ENCODE results near the gene NUDT3.

NUDT3 gene

DNA sequence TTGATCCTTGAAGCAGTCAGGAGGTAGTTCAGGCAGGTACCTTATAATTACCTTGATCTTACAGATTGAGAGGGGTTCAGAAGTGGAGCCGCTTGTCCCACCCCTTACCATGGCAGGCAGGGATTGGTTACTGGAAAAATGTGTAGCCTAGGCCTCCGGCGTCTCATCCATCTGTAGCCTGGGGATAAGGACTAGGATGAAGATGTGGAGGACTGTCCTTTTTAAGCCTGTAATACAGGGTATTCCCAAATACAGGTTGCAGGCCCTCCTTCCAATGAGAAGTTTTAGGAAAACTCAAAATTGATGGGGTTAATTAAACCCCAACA, 153.0 kb downstream of the NUDT3 start:
- no peak for DNase-seq (ENCODE audit: low read depth in 2 of 2)

DNA sequence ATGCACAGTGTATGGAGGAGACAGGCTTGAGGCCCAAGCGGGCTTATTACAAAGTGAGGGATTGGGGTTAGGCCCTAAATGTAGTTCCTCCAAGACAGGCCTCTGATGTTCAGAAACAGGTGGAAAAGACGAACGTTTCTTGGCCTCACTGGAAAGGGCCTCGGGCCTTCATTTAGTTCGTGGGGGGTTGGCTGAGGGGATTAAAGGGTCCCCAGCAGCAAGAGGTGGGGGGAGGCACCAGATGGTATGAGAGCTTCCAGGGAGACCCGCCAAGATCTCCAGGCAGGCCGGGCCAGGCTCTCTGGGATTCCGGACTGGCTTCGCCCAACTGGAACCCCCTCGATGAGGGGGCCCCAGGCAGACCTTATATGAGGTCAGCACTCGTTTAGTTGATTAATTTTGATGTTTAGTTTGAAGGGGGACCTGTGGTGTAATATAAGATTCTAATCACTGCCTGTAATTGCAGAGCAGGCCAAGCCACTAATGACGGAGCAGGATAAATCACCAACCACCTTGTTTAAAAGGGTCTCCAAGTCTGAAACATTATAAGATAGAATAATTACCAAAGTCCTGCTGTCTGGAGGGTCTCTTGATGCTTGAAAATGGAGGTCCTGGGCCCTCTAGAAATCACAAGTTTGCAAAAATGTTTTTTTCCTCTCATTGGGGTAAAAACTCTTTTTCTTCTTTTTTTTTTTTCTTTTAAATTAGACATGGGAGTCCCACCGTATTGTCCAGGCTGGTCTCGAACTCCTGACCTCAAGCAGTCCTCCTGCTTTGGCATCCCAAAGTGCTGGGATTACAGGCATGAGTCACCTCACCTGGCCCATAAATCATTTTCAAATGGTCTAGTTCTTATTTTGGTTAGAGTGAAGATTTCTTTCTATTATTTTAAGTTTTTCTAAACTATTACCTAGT, 153.6 kb downstream of the NUDT3 start:
- DNase-seq (ENCODE audit: low read depth in 2 of 2): no peak

DNA sequence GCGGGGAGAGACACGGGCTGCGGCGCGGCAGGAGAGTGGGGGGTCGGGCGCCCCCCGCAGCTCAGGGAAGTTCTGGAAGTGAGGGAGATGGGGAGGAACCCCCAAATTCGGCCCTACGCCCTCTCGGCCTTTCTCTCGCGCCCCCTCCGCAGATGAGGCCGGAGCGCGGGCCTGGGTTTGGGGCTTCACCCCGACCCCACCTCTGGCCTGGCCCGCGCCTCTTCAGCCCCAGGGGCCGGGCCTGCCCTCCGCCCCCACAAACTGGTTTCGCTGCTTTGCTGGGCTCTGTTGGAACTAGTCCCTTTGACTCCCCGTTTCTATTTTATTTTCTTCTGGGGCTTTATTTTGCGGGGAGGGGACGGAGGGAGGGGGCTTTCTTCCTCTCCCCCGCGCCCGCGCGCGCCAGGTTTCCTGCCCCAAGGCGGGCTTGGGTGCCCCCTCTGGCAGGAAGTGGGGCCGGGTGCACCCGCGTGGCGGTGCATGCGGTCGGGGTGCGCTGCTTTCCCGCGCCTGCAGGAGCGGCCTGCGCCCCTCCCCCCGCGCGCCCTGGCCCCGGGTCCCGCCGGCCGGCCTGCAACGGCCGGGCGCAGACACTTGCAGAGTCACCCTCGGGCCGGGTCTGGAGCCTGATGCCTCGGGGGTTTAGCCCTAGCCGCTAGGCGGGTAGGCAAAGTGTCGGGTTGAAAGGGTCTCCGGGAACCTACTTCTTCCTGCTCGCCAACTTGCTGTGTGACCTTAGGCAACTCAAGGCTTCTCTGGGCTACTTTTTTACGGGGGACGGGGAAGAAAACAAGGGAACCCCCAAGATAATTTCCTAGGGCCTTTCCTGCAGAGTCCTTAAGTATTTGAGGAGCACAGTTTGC, 154.5 kb downstream of the NUDT3 start:
- DNase-seq (ENCODE audit: low read depth in 2 of 2): peak; percentile 58 to 73

DNA sequence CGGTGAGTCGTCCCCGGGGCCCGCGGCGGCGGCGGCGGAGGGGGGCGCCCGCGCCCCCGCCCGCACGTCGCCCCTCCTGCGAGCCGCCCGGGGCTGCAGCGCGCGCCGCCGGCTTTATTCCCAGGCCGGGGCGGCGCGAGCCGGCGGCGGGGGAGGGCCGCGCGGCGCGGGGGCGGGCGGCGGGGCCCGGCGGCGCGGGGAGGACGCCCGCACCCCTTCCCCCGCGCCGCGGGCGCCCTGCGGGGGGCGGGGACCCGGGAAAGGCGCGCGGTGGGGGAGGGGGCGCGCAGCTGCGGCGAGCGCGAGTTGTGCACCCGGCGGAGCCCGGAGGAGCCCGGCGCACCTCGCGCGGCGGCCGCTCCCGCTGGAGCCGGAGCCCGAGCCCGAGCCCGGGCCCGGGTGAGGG, 155.2 kb downstream of the NUDT3 start:
- DNase-seq (ENCODE audit: low read depth in 2 of 2): no peak

DNA sequence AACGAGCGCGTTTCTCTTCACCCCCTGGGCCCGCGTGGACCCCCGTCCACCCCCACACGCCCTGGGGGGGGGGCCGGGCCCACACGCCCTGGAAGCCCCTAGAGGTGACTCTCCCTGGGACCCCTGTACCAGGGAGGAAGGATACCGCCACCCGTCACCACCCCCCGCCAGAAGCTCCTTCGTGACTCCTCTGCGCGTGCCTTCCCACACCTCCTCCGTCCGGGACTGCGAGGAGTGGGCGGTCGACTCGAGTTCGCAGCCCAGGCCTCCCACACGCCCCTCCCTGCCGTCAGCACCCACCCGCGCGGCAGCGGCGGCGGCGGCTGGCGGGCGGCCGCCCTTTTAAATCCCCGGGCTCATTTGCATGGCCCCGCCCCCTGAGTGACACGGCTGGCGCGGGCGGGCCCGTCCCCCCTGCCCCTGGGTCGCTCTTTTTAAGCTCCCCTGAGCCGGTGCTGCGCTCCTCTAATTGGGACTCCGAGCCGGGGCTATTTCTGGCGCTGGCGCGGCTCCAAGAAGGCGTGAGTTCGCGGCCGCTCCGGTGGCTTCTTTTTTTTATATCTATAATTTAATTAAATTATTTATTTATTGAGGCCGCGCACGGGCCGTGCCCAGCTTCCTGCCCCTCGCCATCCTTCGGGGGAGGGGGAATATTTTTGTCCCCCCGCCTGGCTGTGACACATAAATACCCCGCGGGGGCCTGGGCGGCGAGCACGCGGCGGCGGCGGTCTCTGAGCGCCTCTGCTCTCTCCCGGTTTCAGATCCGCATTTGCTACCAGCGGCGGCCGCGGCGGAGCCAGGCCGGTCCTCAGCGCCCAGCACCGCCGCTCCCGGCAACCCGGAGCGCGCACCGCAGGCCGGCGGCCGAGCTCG, 155.8 kb downstream of the NUDT3 start, which contains the start of gene HMGA1:
Gene HMGA1 (plus strand): TSS at position 431 of the 873 bp plus-strand sequence. CDS start 3,908 bp downstream, outside the sequence.
- DNase-seq (ENCODE audit: low read depth in 2 of 2): peak; percentile 81 to 83

DNA sequence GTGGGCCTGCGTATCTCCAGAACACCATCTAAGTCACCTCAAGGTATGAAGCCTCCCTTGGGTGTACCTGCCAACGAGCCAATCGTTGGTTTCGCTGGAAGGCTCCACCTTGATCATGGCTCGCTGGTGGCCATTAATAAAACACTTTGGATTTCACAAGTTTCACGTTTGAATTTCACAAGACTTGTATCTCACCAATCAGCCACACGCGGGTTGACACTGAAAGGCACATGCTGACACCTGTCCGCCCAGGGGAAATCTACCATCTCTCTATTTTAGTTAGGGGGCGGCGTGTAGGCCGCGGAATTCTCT, 156.4 kb downstream of the NUDT3 start:
- no peak for DNase-seq (ENCODE audit: low read depth in 2 of 2)

DNA sequence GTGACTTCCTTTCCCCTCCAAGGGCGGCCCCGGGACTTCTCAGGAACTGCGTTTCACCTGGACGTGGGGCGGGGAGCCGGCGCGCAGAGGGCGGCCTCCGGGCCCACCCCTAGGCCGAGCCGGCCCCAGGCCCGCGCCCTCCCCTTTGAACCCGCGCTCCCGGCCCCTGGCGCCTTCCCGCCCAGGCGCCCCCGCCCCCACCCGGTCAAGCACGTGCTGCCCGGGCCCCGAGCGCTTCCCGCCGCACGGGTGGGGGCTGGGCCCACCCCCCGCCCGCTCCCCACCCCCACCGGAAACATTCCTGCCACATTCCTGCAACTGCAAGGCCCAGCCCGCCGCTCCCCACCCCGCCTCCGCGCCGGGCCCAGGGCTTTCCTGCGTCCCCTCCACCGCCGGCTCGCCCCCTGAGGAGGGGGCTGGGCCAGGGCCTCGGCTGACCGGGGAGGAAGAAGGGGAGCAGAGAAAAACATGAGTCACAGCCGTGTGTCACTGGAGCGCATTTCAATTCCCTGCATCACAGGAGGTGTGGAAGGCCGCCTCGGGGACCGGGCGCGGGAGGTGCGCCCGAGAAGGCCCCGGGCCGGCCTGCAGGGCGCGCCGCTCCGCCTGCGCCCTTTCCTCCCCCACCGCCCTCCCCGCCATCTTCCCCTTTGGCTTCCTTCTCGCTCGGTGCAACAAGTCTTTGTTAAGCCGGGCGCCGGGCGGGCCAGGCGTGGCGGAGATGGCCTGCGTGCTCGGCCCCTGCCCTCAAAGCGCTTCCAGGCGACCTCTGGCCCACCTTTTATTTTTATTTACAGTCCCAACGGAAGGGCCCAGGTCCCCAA, 156.9 kb downstream of the NUDT3 start:
- peak in 1 of 2 donors; percentile 54 for DNase-seq (ENCODE audit: low read depth in 2 of 2)

DNA sequence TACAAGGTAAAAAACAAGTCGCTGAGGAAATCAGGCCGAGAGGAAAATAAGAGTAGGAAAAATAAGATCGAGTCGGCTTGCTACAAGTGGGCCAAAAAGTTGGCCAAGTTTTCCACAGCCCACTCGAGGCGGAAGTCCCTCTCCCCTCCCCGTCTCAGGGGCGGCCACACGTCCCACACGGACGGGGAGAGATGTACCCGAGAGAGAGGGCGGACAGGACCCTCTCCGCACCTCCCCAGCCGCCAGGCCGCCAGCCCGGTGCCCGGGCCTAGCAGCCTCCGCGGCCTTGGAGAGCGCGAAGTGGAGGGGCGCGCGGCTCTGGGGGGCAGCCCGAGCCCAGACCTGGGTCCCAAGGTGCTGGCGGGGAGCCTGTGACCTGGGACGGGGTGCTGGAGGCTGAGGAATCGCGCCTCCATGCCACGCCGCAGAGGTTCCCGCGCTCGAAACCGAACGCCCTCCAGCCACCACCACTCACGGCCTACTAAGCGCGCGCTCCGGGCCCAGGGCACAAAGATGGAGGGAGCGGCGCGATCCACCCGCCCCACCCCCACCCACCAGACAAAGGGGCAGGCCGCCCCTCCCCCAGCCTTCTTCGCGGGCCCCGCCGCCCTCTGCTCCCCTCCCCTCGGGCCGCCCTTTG, 157.7 kb downstream of the NUDT3 start:
- DNase-seq (ENCODE audit: low read depth in 2 of 2): no peak

DNA sequence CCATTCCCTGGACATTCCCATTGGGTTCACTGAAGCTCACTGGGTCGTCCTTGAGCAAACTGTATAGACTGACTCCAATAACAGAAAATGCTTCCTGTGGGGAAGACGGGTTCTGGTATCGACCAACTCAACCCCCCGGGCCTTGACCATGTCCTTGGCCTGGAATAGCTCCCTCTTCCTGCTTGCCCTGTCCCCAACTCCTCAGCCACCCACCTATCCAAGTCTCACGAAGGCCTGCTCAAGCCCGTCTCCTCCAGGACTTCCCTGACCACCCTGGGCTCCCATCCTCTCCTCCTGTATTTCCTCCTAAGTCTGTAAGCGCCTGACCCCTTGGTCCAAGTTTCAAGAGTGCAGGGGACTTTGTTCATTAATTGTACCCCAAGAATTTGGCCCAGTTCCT, 158.6 kb downstream of the NUDT3 start:
- DNase-seq (ENCODE audit: low read depth in 2 of 2): no peak

DNA sequence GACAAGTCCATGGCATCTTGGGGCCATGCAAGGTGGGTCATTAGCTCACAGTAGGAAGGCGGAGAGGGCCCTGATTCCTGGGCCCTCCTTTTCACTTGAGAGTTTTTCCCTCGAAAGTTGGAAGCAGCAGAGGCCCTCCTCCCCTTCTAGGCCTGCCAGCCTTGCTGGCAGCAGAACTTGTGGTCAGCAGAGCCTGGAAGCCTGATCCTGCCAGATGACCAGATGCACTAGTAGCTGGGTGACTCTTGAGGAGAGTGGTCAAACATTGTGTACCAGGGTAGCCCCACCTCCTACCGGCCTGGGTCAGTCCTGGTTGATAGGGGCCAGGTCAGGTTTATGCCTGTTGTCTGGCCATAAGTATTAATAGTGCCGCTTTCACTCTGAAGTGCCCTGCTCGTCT, 159.6 kb downstream of the NUDT3 start:
- DNase-seq (ENCODE audit: low read depth in 2 of 2): no peak

DNA sequence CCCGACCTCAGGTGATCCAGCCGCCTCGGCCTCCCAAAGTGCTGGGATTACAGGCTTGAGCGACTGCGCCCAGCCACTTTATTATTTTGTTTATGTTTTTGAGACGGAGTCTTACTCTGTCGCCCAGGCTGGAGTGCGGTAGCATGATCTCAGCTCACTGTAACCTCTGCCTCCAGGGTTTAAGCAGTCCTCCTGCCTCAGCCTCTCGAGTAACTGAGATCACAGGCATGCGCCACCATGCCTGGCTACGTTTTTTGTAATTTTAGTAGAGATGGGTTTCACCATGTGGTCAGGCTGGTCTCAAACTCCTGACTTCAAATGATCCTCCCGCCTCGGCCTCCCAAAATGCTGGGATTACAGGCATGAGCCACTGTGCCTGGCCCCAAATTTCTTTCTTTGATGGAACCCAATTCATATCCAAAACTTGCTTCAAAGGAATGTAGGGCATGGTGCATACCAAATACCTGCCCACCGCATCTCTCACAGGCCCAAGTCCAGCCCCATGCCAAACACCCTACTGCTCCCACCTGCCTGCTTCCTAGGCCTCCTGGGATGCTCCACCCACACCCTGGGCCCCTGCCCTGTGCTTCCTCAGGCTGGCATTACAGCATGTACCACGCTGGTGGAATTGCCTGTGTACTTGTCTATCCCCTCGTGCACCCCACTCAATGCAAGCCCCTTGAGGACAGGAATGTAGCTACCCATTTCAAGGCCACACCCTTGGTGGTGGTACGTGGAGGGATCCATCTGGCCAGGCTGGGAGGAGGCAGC, 160.7 kb downstream of the NUDT3 start:
- no peak for DNase-seq (ENCODE audit: low read depth in 2 of 2)

DNA sequence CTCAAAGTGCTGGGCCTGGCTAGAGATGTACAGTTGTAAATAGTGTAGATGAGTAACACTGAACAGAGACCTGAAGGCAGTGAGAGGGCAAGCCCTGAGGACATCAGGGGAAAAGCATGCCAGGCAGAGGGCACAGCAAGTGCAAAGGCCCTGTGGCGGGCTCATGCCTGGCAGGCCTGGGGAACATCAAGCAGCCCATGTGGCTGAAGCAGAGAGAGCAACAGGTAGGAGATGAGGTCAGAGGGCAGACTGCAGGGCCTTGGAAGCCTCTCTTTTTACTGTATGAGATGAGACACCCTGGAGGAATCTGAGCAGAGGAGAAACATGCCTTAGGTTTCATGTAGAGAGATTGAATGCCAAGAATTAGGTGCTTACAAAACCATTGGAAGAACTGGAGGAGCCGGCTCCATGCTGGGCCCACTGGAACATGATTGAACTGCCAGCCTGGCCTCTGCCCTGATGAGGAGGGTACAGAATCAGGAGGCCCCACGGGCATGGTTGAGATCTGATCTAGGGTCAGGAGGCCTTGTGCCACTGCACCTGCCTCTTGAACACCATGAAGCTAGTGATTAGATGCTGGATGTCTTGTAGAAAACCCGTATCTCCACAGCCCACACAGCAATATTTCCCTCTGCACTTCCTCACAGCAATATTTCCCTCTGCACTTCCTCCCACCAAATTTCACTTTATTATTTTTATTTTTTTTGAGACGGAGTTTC, 161.7 kb downstream of the NUDT3 start:
- DNase-seq (ENCODE audit: low read depth in 2 of 2): no peak

DNA sequence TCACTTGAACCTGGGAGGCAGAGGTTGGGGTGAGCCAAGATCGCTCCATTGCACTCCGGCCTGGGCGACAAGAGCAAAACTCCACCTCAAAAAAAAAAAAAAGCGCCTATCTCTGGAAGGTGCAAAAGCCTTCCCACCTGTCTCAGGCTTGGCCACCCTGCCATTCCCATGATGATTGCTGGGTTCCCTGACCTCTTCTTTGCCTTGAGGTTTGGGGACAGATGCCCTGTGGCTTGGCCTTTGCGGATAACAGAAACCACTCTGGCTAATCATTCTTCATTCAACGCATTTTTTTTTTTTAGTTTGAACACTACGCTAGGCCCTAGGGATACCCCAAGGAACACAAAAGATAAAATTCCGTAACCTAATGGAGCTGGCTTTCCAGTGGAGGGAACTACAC, 162.6 kb downstream of the NUDT3 start:
- DNase-seq (ENCODE audit: low read depth in 2 of 2): no peak

All from stimulated activated CD8-positive, alpha-beta memory T cell treated with anti-CD3 and anti-CD28 coated beads, Interleukin-2, amount 100 ng/mL, for 48 hours (primary cell).